GM19240 (cell line): ENCODE data around the gene DARS1.
A peak's percentile ranks its signal among the peaks of the same experiment; 100 is the strongest.
"Not testable (repeated sequence)": the region's sequence is repeated elsewhere in the genome, so short reads cannot be mapped to it uniquely, and the experiment has no call there.

Experiments
- DNase-seq: peaks from one replicate; pipeline ENCODE4 v3.0.0; 2011; ENCODE audit warnings: low spot score; ENCODE audit not compliant: insufficient read length

DARS1 gene

DNA sequence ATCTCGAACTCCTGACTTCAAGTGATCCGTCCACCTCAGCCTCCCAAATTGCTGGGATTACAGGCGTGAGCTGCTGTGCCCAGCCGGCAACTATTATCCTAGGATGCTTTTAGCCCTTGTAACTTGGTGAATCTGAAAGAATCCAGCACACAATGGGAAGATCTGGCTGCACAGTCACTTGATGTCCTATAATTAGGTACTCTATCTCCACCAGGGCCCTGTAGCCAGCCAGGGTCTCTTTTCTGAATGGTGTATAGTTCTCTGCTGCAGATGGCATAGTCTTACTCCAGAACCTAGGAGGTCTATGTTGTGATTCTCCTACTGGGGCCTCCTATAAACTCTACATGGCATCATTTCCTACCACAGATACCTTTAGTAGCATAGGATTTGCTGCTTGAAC is 95.3 kb downstream of the DARS1 start:
- no peak for DNase-seq

DNA sequence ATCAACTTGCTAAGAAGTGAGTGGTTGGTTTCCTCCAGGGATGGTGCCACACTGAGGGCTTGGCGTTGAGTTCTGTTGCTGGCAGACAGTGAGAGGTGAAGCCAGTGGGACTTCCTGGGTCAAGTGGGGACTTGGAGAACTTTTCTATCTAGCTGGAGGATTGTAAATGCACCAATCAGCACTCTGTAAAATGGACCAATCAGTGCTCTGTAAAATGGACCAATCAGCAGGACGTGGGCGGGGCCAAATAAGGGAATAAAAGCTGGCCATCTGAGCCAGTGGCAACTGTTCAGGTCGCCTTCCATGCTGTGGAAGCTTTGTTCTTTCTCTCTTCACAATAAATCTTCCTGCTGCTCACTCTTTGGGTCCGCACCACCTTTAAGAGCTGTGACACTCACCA is 96.8 kb downstream of the DARS1 start:
- DNase-seq: not testable (repeated sequence)

DNA sequence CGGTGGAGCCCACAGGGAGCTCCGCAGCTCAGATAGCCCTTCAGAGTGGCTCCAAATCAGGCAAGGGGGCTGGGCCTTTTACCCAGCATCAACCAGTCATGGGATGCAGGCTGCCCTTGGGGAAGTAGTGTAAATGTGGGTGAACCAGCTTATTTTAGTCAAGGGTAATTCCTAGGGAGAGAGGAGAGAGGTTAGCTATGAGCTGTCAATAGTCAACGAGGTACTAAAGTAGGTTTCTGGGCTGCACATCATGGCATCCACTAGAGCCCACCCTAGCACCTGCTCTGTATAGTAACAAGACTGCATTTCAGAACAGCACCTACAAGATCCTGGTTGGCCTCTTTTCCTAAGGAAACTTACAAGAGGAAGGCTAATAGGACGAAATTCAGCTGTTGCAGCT is 99.7 kb downstream of the DARS1 start:
- DNase-seq: no peak

DNA sequence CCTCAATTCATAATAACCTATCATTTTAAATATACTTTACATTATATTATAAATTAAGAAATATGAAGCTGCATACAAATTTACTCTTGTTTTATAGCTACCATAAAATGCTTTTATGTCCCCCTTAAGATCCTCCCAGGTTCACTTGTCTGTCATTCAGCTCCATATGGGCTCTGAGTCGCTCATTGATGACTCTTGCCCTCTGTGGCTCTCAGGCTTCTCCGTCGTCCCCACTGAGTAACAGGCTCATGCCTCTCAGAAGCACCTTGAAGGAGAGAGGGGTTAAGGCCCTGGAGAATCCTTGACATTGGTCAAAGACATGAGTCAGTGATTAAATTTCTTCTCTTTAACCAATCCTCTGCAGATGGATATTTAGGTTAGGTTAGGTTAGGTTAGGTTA is 103.0 kb downstream of the DARS1 start:
- DNase-seq: no peak

DNA sequence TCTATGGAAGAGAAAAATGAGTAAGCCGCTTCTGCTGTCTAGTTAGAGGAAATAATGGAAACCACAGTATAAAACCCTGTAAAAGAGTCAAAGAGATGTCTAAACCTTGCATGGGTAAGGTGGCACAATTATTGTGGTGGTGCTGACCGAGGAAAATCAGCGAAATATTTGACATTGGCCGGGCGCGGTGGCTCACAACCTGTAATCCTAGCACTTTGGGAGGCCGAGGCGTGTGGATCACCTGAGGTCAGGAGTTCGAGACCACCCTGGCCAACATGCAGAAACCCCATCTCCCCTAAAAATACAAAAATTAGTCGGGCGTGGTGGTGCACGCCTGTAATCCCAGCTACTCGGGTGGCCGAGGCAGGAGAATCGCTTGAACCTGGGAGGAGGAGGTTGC is 108.7 kb downstream of the DARS1 start:
- not testable (repeated sequence) for DNase-seq

DNA sequence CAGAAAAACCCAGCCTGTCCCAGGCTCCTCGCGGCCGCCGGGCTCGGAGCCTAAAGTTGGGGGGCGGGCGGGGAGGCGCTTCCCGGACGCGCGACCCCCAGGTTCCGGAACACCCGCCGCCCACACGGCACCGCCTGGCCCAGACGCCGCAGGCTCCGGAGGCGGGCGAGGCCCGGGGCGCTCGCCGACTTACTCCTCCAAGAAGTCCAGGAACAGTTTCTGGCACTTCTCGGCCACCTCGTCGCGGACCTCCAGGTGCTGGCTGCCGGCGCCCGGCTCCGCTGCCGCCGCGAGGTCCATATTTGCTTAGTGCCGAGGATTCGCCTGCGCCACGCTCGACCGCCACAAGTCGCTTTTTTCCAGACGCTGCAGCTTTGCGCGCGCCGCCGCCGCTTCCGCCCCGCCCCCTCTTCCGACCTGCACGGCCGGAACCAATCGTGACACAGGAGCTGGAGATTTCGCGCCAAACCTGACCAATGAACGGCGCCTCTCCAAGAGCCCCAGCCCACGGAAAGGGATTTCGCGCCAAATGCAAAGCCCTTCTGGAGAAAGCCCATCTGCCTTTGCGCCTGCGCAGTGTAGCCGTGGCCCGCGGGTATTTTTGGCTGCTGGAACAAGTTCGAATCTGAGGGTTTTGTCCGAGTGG is 109.2 kb downstream of the DARS1 start, which contains the start of gene MCM6:
TSS of gene MCM6 (minus strand) at position 378 of the 646 bp plus-strand sequence. CDS start at position 300, 78 bp downstream.
- peak; percentile 90 for DNase-seq

DNA sequence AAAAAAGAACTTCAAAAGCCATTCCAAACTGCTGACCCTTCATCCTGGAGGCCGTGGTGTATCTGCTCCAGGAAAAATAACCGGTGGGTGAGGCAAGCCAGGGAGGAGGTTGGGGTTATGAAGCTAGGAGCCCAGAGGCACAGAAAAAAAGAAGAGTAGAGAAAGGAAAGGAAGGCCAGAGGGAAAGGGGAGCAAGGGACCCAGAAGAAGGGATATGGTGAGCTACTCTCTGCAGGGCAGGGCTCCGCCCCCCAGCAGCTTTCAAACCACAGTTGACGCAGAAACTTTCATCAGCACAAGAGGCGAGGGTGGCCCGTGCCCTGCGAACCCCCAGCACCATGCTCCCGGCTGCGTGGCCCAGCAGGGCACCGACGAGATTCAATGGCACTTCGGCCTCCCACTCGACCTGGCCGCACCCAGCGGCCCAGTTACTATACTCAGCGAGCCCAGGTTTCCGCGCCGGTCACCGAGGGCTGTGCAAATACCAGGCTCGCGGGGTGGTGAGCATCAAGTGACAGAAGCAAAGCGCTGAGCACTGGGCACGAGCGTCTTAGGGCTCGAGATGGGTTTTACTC is 109.8 kb downstream of the DARS1 start:
- DNase-seq: peak; percentile 8

DNA sequence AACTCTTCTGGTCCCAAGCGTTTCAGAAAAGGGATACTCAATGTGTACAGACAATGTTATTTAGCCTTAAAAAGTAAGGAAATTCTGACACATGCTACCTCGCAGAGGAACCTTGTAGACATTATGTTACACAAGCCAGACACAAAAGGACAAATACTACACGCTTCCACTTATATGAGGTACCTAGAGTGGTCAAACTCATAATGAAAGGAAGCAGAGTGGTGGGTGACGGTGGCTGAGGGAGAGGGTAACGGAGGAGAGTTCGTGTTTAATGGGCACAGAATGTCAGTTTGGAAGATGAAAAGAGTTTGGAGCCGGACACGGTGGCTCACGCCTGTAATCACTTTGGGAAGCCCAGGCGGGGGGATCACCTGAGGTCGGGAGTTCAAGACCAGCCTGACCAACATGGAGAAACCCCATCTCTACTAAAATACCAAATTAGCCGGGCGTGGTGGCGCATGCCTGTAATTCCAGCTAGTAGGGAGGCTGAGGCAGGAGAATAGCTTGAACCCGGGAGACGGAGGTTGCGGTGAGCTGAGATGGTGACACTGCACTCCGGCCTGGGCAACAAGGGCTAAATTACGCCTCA is 110.6 kb downstream of the DARS1 start:
- no peak for DNase-seq

DNA sequence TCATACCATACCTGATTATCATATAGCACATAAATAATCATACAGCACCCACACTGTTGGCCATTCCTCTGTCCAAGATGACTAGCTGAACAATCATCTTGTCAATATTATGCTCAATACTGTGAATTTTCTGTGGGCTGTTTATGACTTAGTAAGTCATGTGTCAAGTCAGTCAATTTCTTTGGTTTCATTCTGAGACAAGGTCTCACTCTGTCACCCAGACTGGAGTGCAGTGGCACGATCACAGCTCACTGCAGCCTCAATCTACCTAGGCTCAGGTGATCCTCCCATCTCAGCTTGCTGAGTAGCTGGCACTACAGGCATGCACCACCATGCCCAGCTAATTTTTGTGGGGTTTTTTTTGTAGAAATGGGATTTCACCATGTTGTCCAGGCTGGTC is 114.9 kb downstream of the DARS1 start:
- no peak for DNase-seq

DNA sequence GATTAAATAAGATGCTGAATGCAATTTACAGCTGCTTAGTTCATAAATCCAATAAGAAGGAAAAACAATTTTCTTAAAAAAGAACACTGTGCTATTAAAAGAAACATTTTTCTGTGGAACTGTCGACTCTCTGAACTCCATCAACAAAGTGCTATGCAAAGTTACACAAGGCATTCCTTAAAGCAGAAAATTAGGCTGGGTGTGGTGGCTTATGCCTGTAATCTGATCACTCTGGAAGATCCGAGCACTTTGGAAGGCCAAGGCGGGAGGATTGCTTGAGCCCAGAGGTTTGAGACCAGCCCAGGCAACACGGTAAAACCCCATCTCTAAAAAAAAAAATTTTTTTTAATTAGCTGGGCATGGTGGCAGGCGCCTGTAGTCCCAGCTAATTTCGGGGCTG is 122.2 kb downstream of the DARS1 start:
- no peak for DNase-seq

DNA sequence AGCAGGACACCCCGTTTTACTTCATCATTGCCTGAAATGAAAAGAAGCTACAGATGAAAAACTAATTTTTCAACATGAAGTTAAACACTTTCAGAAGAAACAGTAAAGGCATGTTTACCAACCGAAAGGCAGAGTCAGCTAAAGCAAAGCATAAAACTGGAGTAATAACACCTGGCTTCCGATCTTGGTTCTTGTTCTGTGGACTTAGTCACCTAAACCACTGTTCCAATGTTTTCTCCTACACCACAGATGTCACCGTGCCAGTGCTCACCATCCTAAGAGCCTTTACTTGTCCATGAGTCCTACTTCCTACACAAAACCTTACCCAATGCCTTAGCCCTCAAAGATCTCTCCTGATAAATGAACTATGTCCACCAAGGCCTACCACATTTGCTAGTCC is 122.7 kb downstream of the DARS1 start:
- no peak for DNase-seq
